Cardiac fibroblast (primary cell): ENCODE measurements around the gene PLEKHA4.

Source experiments
- DNase-seq, 2 donors: peaks; one replicate each; pipeline versions ENCODE4 v3.0.0 to v3.0.0-alpha.2; 2010; ENCODE audit warnings: low read depth in 2 of 2
- H3K4me3 ChIP-seq, 2 donors: replicated peaks in 1 of 2; 1 replicate in 1 of 2; 2 replicates in 1 of 2; pipeline ENCODE4 v1.5.1; 2011; ENCODE audit warnings: low read depth in 2 of 2, low read length in 2 of 2, mild to moderate bottlenecking in 2 of 2, moderate library complexity in 1 of 2
- CTCF ChIP-seq: IDR thresholded peaks from one replicate; pipeline ENCODE4 v1.5.1; 2011; ENCODE audit warnings: low read depth, mild to moderate bottlenecking, low read length, inconsistent platforms

Gene PLEKHA4

GRCh38 chr19:48844472-48844871, 23.9 kb downstream of the PLEKHA4 start:
- TF ChIP-seq CTCF: peak; percentile 20
- DNase-seq: peak; percentile 51 to 59
- H3K4me3 ChIP-seq: no peak overlapping the region

DNA sequence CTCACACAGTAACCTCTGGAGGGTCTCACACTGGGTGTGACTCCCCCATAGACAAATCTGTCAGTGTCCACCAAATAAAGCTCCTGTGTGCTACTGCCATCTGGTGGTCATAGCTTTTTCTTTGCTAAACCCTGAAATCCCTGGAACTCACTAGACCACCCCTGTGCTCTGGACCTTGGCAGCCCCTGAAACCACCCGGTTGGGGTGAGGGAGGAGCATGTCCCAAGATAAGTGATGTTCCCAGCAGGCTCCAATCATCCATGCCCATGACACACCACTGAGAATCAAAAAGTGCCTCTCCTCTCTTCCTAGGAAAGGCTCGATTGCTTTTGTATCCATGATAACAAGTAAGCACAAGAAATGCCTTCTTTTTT, 25.6 kb downstream of the PLEKHA4 start:
- TF ChIP-seq CTCF: peak; percentile 85
- no peak overlapping the region for H3K4me3 ChIP-seq
- DNase-seq: peak; percentile 68

DNA sequence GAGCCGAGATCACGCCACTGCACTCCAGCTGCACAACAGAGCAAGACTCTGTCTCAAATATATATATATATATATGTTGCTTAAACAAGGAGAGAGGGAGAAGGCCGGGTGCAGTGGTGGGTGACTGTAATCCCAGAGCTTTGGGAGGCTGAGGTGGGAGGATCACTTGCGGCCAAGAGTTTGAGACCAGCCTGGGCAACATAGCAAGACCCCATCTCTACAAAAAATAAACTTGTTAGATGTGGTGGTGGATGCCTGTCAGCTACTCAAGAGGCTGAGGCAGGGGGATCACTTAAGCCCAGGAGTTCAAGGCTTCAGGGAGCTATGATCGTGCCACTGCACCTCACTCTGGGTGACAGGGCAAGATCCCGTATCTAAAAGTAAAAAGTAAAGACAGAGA, 26.8 kb downstream of the PLEKHA4 start:
- H3K4me3 ChIP-seq: no peak overlapping the region
- TF ChIP-seq CTCF: no peak
- no peak for DNase-seq

- no peak overlapping the region for H3K4me3 ChIP-seq
- DNase-seq: no peak
- TF ChIP-seq CTCF: no peak
These were observed 27.4 kb downstream of the PLEKHA4 start for GRCh38 chr19:48841047-48841446.

DNA sequence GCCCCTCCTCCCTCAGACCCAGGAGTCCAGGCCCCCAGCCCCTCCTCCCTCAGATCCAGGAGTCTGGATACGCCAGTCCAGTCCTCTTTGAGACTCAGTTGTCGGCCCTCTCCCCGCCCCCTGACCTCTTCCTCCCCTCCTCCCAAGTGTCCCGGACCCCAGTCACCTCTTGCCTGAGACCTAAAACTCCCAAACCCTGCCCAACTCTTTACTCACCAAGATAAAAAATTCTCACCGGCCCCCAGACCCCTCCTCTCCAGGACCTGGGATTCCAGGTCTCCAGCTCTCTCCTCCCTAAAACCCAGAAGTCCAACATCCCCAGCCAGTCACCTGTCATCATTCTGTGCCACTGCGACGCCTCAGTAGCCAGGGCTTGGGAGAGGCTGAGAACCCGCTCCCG, 30.7 kb downstream of the PLEKHA4 start:
- no peak for DNase-seq
- H3K4me3 ChIP-seq: no peak overlapping the region
- TF ChIP-seq CTCF: no peak

- H3K4me3 ChIP-seq: peak overlapping the region in 1 of 2 donors; percentile 51
- peak; percentile 77 to 85 for DNase-seq
- no peak for TF ChIP-seq CTCF
These were observed 31.3 kb downstream of the PLEKHA4 start for GRCh38 chr19:48837051-48837524.
